PFSK-1 (cell line): ENCODE measurements around the gene PRMT7.

ENCODE experiments used
- FOXP2 ChIP-seq: optimal IDR thresholded peaks from 2 replicates; pipeline ENCODE3; 2011; ENCODE audit warnings: borderline replicate concordance, control low read depth, inconsistent platforms; ENCODE audit not compliant: insufficient read depth; ENCODE audit errors: extremely low read length, extremely low read depth
- POLR2AphosphoS5 ChIP-seq: IDR thresholded peaks from 2 replicates; pipeline ENCODE4 v1.6.1; 2012; ENCODE audit warnings: low read depth, mild to moderate bottlenecking, control low read depth, low read length, moderate library complexity
- SIN3A ChIP-seq: IDR thresholded peaks from 2 replicates; pipeline ENCODE4 v1.6.1; 2012; ENCODE audit warnings: mild to moderate bottlenecking, low read length, moderate library complexity, borderline replicate concordance; ENCODE audit not compliant: insufficient read depth
- TAF1 ChIP-seq: IDR thresholded peaks from 2 replicates; pipeline ENCODE4 v1.6.1; 2012; ENCODE audit warnings: low read length, control low read depth, borderline replicate concordance; ENCODE audit not compliant: insufficient read depth
- TF ChIP-seq, protein P1 (sequence below), 2 experiments: IDR thresholded peaks; 2 replicates each; pipeline versions ENCODE4 v1.6.1 to v1.8.0; 2011 to 2012; ENCODE audit warnings: low read depth in 2 of 2, low read length in 2 of 2, control low read depth in 1 of 2, inconsistent platforms in 1 of 2, mild to moderate bottlenecking in 1 of 2, moderate library complexity in 1 of 2; ENCODE audit not compliant: insufficient read depth in 1 of 2

PRMT7 gene

GRCh38 chr16:68382296-68382718, 71.5 kb downstream of the PRMT7 start:
- TF ChIP-seq SIN3A = no peak
- TF ChIP-seq, protein P1, sequence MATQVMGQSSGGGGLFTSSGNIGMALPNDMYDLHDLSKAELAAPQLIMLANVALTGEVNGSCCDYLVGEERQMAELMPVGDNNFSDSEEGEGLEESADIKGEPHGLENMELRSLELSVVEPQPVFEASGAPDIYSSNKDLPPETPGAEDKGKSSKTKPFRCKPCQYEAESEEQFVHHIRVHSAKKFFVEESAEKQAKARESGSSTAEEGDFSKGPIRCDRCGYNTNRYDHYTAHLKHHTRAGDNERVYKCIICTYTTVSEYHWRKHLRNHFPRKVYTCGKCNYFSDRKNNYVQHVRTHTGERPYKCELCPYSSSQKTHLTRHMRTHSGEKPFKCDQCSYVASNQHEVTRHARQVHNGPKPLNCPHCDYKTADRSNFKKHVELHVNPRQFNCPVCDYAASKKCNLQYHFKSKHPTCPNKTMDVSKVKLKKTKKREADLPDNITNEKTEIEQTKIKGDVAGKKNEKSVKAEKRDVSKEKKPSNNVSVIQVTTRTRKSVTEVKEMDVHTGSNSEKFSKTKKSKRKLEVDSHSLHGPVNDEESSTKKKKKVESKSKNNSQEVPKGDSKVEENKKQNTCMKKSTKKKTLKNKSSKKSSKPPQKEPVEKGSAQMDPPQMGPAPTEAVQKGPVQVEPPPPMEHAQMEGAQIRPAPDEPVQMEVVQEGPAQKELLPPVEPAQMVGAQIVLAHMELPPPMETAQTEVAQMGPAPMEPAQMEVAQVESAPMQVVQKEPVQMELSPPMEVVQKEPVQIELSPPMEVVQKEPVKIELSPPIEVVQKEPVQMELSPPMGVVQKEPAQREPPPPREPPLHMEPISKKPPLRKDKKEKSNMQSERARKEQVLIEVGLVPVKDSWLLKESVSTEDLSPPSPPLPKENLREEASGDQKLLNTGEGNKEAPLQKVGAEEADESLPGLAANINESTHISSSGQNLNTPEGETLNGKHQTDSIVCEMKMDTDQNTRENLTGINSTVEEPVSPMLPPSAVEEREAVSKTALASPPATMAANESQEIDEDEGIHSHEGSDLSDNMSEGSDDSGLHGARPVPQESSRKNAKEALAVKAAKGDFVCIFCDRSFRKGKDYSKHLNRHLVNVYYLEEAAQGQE (IDR thresholded peaks at IDR 0.05; ENCODE audit: insufficient read depth in 1 of 2, low read depth in 2 of 2, low read length in 2 of 2) = no peak
- no peak for TF ChIP-seq TAF1
- TF ChIP-seq POLR2AphosphoS5 = no peak
- TF ChIP-seq FOXP2 = no peak

DNA sequence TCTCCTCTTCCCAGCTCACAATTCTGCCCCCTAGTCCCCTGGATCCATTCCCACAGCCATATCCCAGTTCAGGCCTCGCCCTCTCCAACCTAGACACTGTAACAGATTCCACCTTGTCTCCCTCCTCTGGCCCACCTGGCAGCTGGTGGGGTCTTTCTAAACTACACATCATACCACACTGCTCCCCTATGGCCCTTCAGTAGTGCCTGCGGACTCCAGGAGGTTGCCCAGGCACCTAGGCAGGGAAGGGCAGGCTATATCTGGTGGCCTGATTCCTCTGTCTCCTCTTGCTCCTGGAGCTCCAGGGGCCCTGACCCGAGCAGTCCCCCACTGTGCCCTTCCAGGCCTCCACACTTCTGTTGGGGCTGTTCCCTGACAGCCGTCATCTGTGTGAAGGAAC, 73.0 kb downstream of the PRMT7 start:
- TF ChIP-seq TAF1 = no peak
- TF ChIP-seq SIN3A = no peak
- no peak for TF ChIP-seq POLR2AphosphoS5
- TF ChIP-seq, protein P1 (IDR thresholded peaks at IDR 0.05; ENCODE audit: insufficient read depth in 1 of 2, low read depth in 2 of 2, low read length in 2 of 2) = no peak
- no peak for TF ChIP-seq FOXP2

DNA sequence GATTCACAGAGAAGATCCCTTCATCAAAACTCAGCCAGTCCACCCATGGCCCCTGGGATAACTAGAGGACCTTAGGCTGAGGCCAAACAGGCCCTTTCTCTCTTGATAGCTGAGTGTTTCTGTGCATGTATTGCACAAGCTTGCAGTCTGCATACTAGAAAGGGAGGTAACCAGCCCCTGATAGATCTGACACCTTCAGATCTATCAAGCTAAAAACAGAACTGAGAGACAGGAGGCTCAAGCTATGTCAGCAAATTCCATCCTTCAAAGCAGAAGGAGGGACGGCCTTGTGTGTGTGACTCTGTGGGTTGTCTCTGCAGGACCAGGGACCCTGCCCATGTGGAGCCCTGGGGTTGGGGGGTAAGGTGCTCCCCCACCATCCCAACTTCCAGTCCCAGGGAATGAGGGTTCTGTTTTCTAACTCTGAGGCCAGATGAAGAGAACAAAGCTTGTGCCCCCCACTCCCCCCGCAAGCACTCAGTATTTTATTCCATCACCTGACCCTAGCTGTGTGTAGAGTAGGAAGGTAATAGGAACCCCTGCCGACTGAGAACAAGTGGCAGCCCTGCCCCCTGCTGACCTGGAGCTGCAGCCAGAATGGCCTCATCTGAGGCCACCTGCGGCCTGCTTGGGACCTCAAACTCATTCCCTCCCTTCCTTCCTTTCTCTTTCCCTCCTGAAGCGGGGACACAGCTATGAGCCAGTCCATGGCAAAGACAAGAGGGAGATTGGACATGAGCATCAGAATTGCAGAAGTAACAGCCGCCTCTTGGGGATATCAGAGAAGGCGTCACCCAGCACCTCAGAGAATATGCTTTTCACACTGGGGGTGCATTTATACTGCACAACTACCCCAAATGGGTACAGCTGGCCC, 73.7 kb downstream of the PRMT7 start:
- no peak for TF ChIP-seq SIN3A

DNA sequence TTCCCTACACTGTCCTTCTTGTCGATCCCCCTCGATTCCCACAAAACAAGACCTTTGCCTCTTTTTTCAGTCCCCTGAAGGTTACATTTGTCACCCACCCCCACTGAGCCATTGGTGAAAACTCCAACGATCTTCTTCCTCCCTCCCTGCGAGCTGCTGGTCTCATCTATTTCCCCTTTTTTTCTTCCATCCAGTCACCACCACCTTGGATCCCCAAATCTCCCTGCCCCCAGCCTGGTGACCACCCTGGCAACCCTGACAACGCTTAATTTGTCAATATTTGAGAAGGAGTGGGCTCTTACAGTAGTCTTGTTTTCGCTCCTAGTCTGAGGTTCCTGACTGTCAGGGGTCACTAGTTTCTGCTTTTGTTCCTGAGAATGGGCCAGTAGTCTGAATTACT, 74.6 kb downstream of the PRMT7 start:
- no peak for TF ChIP-seq FOXP2
- no peak for TF ChIP-seq POLR2AphosphoS5
- TF ChIP-seq, protein P1 (IDR thresholded peaks at IDR 0.05; ENCODE audit: insufficient read depth in 1 of 2, low read depth in 2 of 2, low read length in 2 of 2) = no peak
- TF ChIP-seq SIN3A = no peak
- no peak for TF ChIP-seq TAF1

DNA sequence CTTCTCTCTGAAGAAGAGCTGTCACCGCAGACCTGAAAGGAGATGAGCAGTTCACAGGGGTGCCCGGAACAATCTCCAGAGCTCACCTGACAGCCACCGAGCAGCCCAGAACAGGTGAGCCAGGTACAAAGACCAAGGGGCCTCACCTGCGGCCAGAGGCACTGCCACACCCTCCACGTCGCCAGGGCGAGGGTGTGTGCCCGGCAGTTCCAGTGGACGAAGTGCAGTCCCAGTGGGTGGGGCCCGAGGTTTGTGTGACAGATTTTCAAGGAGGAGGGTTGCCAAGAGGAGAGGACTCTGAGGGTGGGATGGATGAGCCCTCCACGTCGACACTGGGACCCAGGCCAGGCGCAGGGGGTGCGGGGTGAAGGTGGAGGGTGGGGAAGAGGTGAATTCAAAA, 75.8 kb downstream of the PRMT7 start:
- TF ChIP-seq, protein P1 (IDR thresholded peaks at IDR 0.05; ENCODE audit: insufficient read depth in 1 of 2, low read depth in 2 of 2, low read length in 2 of 2) = no peak
- no peak for TF ChIP-seq FOXP2
- no peak for TF ChIP-seq TAF1
- TF ChIP-seq POLR2AphosphoS5 = no peak
- no peak for TF ChIP-seq SIN3A
